Measurements from ENCODE around the gene CATSPER3.

CATSPER3 gene

DNA sequence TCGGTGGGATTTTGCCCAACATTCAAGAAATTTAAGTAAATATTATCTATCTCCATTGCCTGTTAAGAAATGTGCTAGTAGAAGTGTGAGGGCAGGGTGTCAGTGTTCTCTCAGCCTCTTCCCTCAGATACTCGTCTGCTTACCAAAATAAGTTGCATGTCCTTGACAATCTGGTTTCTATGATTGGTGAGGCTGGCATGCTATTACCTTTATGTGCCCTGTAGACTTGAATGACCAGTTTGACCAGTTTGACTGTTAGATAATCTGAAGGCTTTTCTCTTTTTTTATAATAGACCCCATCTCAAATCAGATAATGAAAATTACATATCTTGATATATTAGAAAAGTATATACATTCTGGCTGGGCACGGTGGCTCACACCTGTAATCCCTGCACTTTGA is 348 bp downstream of the CATSPER3 start:
- H3K27ac ChIP-seq, result peak overlapping the region; percentile 16; the same call in 1 of the 2 replicates
- TF ChIP-seq, protein P1, sequence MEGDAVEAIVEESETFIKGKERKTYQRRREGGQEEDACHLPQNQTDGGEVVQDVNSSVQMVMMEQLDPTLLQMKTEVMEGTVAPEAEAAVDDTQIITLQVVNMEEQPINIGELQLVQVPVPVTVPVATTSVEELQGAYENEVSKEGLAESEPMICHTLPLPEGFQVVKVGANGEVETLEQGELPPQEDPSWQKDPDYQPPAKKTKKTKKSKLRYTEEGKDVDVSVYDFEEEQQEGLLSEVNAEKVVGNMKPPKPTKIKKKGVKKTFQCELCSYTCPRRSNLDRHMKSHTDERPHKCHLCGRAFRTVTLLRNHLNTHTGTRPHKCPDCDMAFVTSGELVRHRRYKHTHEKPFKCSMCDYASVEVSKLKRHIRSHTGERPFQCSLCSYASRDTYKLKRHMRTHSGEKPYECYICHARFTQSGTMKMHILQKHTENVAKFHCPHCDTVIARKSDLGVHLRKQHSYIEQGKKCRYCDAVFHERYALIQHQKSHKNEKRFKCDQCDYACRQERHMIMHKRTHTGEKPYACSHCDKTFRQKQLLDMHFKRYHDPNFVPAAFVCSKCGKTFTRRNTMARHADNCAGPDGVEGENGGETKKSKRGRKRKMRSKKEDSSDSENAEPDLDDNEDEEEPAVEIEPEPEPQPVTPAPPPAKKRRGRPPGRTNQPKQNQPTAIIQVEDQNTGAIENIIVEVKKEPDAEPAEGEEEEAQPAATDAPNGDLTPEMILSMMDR (IDR thresholded peaks at IDR 0.05), result no peak
- no peak for TF ChIP-seq ZFX (IDR thresholded peaks at IDR 0.05; ENCODE audit: borderline replicate concordance)

DNA sequence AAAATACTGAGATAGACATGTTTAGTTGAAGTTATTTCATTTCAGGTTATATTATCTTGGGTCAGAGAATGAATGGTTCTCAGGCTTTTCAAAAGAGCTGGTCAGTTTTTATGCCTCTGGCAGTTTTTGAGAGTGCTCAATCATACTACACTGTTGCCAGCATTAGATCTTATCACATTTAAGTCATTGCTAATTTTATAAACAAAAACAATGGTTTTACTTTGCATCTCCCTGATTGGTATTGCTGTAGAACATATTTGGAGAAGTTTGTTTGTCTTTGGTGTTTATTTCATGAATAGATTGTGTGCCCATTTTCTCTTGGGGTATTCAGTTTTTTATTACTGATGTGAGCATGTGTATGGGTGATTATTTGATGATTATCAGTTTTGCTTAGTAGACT is 1.5 kb downstream of the CATSPER3 start:
- TF ChIP-seq ZFX (IDR thresholded peaks at IDR 0.05; ENCODE audit: borderline replicate concordance), result no peak
- TF ChIP-seq, protein P1 (IDR thresholded peaks at IDR 0.05), result no peak
- H3K27ac ChIP-seq, result no peak overlapping the region

DNA sequence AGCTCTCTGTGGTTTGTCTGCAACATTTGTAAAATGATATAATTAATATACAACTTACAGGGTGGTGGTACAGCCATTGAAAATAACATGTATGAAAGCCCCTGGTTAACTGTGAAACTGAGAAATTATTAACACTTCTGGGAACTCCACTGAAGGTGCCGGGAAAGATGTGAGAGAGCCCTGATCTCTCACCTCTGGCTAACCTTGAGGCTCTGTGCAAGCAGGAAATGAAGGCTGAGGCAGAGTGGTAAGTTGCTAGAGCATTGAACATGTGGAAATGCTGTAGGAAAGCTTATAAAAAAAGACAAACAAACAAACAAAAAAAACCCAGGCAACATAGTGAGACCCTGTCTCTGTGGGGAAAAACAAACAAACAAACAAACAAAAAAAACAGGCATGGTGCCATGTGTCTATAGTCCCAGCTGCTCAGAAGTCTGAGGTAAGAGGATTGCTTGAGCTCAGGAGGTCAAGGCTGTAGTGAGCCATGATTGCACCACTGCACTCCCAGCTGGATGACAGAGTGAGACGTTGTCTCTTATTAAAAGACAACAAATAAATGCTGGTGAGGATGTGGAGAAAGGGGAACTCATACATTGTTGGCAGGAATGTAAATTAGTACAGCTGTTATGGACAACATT is 7.5 kb downstream of the CATSPER3 start:
- TF ChIP-seq, protein P1 (IDR thresholded peaks at IDR 0.05), result no peak
- TF ChIP-seq ZFX (IDR thresholded peaks at IDR 0.05; ENCODE audit: borderline replicate concordance), result no peak

DNA sequence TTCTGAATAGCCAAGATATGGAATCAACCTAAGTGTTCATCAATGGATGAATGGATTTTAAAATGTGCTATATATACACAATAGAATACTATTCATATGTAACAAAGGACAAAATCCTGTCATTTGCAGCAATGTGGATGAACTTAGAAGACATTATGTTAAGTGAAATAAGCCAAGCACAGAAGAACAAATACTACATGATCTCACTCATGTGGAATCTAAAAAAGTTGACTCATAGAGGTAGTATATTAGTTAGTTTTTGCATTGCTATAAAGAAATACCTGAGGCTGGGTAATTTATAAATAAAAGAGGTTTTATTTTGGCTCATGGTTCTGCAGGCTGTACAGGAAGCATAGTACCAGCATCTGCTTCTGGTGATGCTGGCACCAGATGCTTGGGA is 8.1 kb downstream of the CATSPER3 start:
- TF ChIP-seq, protein P1 (IDR thresholded peaks at IDR 0.05), result no peak
- TF ChIP-seq ZFX (IDR thresholded peaks at IDR 0.05; ENCODE audit: borderline replicate concordance), result no peak
- H3K27ac ChIP-seq, result no peak overlapping the region

More for the DNA sequence above, 7.5 kb downstream of the CATSPER3 start:
- H3K27ac ChIP-seq, result no peak overlapping the region

DNA sequence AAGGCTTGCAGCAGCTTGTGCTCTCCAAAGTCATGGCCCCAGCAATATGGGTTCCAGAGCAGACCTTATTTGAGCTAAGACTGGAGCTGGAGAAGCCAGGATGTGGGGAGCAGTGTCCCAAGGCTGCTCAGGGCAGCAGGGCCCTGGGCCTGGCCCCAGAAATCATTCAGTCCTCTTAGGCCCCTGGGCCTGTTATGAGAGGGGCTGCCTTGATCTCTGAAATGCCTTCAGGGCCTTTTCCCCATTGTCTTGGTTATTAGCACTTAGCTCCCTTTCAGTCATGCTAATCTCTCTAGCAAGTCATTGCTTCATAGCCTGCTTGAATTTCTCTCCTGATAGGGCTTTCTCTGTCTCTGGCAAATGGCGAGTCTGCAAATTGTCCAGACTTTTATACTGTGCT is 9.1 kb downstream of the CATSPER3 start:
- TF ChIP-seq ZFX (IDR thresholded peaks at IDR 0.05; ENCODE audit: borderline replicate concordance), result no peak
- TF ChIP-seq, protein P1 (IDR thresholded peaks at IDR 0.05), result no peak
- H3K27ac ChIP-seq, result no peak overlapping the region

DNA sequence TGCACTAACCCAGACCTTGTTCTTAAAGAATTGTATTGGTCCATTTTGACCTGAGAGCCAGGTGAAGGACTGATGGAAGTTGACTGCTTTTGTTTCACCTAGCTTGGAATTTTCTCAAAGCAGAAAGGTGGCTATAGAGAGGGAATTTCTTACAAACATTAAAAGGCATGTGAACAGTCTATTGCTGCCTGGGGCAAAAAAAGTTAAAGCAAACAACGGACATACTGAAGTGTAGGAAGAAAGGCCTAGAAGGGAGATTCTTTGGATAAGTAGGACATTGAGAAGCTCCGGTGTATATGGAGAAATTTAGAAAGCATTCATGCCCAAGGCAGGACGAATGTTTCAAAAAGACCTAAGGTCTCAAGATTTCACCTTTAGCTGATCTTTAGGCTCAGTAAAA is 11.7 kb downstream of the CATSPER3 start:
- H3K27ac ChIP-seq, result no peak overlapping the region
- TF ChIP-seq ZFX (IDR thresholded peaks at IDR 0.05; ENCODE audit: borderline replicate concordance), result no peak
- TF ChIP-seq, protein P1 (IDR thresholded peaks at IDR 0.05), result no peak

DNA sequence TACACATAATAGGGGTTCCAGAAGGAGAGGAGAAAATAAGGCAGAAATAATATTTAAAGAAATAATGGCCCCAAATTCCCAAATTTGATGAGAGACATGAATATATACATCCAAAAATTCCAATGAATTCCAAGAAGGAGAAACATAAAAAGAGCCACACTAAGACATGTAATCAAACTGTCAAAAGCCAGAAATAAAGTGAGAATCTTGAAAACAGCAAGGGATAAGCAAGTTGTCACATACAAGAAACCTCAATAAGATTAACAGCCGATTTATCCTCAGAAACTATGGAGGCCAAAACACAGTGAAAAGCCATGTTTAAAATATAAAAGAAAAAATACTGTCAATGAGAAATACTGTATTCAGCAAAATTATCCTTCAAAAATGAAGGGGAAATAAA is 14.5 kb downstream of the CATSPER3 start:
- TF ChIP-seq, protein P1 (IDR thresholded peaks at IDR 0.05), result no peak
- TF ChIP-seq ZFX (IDR thresholded peaks at IDR 0.05; ENCODE audit: borderline replicate concordance), result no peak
- no peak overlapping the region for H3K27ac ChIP-seq

Data from 22Rv1 (cell line).